HG02610 (cell line): Measurements from ENCODE around the gene HMOX2.

Experiments used
- ATAC-seq: cut with Tn5 transposase; IDR thresholded peaks from one replicate; pipeline ENCODE4 v1.9.1; 2021; ENCODE audit warnings: mild to moderate bottlenecking, moderate library complexity; ENCODE audit not compliant: unreplicated experiment

Gene HMOX2

DNA sequence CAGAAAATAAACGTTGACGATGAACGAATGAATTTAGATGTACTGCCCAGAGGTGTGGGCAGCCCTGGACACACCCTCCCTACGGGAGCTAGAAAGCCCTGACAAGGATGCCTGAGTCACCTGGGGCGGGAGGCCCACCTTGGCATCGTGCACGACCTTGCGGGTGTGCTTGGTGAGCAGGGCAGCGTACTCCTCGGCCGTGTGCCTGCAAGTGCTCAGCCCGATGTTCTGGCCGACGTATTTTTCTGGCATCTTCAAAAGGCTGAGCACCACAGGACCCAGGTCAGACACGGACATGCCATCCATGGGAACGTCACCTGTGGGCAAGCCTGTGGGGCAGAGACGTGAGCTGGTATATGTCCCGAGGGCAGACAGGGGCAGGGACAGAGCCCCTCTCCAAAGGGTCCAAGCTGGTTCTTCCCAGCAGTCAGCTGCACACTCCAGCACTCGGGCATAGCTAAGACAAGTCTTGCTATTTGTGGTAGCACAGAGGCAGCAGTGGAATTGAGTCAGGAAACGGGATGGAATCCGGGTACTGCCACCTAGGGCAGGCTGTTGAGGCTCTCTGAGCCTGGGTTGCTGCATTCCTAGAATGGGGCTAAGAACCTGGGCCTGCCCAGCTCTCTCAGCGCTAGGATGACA lies 12.6 kb upstream of the HMOX2 start:
- ATAC-seq, result no peak

- ATAC-seq, result no peak
Measured at GRCh38 chr16:4465977-4466779, 10.0 kb upstream of the HMOX2 start.

- no peak for ATAC-seq
Measured at GRCh38 chr16:4467916-4468315, 8.3 kb upstream of the HMOX2 start.

GRCh38 chr16:4468972-4469371 lies 7.2 kb upstream of the HMOX2 start:
- no peak for ATAC-seq

- no peak for ATAC-seq
Measured at GRCh38 chr16:4471869-4472268, 4.3 kb upstream of the HMOX2 start.

DNA sequence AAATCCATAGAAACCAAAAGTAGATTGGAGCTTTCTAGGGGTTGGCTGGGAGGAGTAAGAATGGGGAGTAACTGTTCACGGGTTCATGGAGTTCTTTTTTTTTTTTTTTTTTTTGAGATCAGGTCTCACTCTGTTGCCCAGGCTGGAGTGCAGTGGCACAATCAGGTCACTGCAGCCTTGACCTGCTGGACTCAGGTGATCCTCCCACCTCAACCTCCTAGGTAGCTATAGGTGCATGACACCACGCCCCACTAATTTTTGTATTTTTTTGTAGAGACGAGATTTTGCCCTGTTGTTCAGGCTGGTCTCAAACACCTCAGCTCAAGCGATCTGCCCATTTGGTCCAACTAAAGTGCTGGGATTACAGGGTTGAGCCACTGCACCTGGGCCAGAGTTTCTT lies 3.3 kb upstream of the HMOX2 start:
- ATAC-seq, result no peak

DNA sequence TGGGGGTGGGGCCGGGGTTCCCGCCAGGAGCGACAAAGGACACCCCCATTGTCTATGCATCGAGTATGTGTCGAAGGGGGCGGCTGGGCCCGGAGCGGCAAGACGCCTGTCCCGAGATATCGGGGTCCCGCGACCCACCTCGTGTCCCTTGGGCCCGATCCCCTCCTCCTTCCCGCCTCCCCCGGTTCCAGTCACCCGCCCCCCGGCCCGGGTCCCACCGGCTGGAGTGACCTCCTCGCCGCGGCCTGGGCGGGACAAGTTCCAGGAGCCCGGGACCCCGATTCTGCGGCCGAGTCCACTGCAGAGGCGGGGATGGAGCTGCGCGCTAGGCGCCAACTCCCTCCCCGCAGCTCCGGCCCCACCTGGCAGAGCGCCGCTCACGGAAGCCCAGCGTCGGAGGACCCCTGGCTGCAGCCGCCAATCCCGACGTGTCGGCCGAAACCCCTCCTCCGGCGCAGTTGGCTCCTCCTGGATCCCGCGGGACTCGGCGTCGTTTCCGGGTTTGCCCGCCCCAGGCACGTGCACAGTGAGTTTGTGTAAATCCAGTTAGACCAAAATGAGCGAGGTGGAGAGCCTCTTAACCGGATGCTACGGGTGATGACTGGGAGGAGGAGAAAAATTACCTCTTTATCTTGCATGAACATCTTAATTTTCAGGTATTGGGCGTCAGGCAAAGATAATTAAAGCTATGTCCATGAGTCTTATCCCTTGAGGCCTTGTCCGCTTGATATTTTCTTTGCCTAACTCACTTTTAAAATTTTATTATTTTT lies 1.8 kb upstream of the HMOX2 start, which contains the start of gene NMRAL1:
Gene NMRAL1 (minus strand): TSS at position 434 of the 770 bp plus-strand sequence. CDS start 493 bp downstream, outside the sequence.
- ATAC-seq, result peak; percentile 59

DNA sequence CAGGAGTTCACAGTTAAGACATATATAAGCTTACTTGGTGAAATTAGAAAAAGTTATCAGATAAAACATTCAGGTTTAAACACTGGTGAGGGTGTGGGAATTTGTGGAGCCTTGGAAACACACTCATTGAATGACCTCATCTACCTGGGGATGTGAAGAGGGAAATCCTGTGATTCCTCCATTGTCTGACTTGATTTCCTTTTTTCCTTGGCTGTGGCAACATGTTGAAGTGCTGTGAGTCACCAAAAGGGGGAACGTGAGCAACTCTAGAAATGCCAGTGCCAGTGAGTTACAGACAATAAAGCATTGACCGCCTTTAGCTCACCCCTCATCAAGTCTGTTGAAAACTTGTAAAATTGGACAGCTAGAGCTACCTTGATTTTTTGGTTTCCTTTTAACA lies 1.8 kb downstream of the HMOX2 start:
- no peak for ATAC-seq

- ATAC-seq, result no peak
Measured at GRCh38 chr16:4481526-4481925, 5.3 kb downstream of the HMOX2 start.

- ATAC-seq, result no peak
Measured at GRCh38 chr16:4481963-4482362, 5.8 kb downstream of the HMOX2 start.

DNA sequence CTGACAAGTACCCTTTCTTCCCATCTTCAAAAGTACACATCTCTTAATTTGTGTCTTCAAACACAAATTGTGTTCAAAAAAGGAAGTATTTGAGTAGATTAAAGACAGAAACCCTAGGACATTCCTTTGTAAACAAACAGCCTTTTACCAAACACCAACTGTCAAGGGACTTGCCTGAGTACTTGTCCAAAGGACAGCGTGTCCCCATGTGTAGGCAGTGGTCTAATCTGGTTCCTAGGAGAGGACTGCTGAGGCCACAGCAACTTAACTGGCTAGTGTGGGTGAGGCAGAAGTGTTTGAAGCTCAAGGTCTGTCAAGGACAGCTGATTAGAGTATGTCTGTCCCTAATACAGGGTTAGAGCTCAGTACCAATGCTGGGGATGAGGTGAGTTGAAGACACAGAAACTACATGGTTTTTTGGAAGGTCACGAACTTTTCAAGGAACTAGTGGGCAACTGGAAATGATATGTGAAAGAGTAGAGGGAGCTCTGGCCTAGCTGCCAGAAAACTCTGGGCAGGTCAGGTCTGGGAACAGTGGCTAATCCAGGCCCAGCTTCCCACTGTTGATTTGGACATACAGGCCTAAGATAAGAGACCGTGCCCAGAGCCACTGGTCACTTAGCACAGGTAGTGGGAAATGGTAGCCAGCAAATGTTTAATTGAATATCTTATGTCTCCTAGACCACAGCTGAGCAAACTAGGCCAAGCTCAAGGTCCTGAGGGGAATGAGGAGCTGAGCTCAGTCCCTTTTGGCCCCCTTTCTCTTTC lies 10.1 kb downstream of the HMOX2 start:
- no peak for ATAC-seq

- no peak for ATAC-seq
Measured at GRCh38 chr16:4487955-4488498, 11.8 kb downstream of the HMOX2 start.

- ATAC-seq, result no peak
Measured at GRCh38 chr16:4488499-4488967, 12.3 kb downstream of the HMOX2 start.

DNA sequence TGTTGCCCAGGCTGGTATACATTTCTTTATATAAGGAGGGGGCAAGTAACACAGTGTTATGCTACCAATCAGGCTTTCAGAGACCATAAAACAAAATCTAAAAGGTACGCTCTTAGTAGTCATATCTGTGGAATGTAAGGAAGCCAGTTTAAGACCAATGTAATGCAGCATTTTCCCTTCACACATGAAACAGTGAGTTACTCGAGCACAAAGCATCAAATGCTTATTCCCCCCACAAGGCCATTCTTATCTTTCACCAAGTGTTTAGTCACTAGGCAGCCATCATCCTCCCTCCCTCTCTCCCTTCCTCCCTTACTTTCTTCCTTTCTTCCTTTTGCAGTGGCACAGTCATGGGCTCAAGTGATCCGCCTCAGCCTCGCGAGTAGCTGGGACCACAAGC lies 12.8 kb downstream of the HMOX2 start:
- ATAC-seq, result no peak

- ATAC-seq, result no peak
Measured at GRCh38 chr16:4491898-4492297, 15.7 kb downstream of the HMOX2 start.

DNA sequence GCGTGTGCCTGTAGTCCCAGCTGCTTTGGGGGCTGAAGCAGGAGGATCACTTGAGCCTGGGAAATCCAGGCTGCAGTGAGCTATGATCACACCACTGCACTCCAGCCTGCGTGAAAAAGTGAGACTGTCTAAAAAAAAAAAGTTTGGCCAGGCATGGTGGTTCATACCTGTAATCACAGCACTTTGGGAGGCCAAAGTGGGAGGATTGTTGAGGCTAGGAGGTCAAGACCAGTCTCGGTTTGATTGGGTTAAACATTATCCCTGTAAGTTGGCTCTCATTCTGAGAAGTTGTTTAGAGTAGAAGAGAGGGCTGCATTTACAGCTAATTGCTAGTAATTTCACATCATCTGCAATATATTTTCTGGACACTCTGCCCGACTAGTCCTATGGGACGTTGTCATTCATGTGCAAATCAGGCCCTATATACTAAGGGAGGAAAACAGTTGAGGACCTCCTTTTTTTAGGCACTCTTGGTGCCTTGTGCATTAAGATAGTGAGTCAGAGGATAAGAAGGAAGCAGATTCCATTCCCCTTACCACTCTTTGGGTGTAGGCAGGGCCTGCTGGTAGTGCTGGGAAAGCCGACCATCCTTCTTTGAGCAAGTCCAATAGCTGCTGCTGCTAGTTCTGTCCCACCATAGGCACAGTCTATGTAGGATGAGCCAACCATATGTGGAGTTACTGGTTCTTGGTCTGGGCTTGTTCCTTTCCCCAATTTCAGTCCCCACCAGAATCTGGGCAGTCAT lies 18.7 kb downstream of the HMOX2 start:
- ATAC-seq, result no peak

- ATAC-seq, result no peak
Measured at GRCh38 chr16:4495766-4496165, 19.6 kb downstream of the HMOX2 start.

GRCh38 chr16:4496305-4496704 lies 20.1 kb downstream of the HMOX2 start:
- peak; percentile 51 for ATAC-seq

DNA sequence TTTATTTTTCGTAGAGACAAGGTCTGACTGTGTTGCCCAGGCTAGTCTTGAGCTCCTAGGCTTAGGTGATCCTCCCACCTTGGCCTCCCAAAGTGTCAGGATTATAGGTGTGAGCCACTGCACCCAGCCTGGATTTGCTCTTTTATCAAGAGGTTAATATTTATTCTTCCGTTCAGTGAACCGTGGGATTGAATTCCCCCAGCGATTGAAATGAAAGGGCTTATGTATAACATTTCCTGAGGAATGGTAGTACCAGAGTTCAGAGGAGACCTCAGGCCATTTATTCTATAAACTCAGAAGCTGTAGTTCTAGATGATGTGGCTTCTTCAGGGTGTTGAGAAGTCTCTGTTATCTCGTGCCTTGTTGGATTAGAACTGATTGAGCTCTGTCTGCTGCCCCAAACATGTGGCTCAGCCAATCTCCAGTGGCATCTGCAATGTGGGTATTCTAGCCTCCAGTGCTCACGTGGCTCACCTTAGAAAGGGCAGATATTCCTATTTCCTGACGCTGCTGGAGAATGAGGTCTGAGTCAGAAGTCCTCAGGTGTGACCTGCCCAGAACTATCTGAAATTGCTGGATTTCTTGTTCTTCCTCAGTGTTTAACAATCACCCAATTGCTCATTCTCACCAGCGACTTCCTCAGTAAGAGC lies 22.5 kb downstream of the HMOX2 start:
- ATAC-seq, result no peak
